NCI-H2196 treated with DMSO at 0.1 percent for 48 hours (cell line): ENCODE results near the gene RGL2.

ENCODE experiments used
- DNase-seq: peaks from one replicate; lab custom pipeline; 2025; ENCODE audit not compliant: unreplicated experiment; lab: John Stamatoyannopoulos, UW

Gene RGL2

GRCh38 chr6:33316603-33317418 is 18.1 kb upstream of the RGL2 start:
- no peak for DNase-seq

DNA sequence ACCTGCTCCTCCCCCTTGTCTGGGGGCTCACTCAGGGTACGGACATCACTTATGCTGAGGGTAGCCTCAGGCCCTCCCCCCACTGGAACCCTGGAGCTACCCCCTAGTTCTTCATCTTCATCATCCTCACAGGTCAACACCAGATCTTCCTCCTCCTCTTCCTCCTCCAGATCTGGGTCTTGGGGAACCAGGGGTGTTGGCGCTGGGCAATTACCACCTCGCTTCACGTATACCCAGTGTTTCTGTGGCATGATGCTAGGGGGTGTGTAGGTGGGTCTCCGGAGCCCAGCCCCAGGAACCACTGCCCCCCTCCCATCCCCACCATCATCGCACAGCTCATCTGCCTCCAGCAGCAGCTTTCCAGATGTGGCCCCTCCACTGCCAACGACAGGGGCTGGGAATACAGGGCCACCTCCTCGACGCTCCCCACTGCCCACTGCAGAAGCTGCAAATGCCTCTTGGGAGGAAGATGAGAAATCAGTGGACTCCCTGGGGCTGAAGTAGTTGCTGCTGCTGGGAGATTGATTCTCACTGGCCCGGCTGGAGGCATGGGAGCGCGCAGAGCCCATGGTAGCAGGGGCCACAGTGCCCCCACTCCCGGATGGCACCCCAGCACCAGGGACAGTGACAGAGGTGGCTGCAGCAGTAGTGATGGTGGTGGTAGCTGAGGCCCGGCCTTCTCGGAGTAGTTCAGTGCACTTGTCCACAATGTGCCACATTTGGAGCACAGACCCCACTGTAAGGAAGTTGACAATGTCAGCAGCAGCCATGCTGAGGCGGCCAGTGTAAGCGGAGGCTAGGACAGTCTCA is 17.3 kb upstream of the RGL2 start:
- DNase-seq, result no peak

DNA sequence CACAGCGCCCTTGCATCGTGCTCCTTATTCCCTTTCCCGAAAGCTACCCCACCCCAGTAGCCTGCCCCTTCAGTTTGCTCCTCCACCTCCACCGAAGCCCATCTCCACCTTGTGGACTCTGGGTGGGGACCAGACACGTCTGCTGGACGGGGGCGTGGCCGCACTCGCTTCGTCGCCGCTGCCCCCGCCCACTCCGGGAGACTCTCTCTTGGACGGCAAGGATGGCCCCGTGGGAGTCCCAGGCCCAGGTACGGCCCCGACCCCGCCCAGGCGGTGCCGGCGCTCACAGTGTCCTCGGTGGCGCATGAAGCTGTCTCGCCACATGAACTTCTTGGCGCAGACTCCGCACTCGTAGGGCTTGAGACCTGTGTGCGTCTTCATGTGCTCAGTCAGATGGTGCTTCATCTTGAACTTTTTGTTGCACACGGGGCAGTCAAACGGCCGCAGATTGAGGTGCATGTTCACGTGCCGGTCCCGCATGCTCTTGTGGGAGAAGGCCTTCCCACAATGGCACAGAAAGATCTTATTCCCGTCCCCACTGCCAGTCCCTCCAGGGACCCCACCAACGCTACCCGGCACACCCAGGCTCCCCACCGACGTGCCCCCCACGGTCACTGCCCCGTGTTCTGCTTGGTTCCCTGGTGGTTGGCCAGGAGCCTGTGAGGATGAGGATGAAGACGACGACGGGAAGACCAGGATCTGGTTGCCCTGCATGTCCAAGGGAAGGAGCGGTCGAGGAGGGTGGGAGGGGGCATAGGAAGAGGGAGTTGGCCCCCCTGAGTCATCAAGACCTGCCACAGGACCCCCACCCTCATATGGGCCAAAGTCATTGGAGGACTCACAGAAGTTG is 16.4 kb upstream of the RGL2 start:
- no peak for DNase-seq

- DNase-seq, result peak; percentile 66
Observed at GRCh38 chr6:33314515-33314942, 15.8 kb upstream of the RGL2 start.

- peak; percentile 38 for DNase-seq
Observed at GRCh38 chr6:33313709-33314514, 15.2 kb upstream of the RGL2 start, which contains the start of gene TAPBP. TAPBP (minus strand) TSS chr6:33314078; CDS start chr6:33314041, 37 bp downstream.

- DNase-seq, result no peak
Observed at GRCh38 chr6:33313105-33313708, 14.5 kb upstream of the RGL2 start.

DNA sequence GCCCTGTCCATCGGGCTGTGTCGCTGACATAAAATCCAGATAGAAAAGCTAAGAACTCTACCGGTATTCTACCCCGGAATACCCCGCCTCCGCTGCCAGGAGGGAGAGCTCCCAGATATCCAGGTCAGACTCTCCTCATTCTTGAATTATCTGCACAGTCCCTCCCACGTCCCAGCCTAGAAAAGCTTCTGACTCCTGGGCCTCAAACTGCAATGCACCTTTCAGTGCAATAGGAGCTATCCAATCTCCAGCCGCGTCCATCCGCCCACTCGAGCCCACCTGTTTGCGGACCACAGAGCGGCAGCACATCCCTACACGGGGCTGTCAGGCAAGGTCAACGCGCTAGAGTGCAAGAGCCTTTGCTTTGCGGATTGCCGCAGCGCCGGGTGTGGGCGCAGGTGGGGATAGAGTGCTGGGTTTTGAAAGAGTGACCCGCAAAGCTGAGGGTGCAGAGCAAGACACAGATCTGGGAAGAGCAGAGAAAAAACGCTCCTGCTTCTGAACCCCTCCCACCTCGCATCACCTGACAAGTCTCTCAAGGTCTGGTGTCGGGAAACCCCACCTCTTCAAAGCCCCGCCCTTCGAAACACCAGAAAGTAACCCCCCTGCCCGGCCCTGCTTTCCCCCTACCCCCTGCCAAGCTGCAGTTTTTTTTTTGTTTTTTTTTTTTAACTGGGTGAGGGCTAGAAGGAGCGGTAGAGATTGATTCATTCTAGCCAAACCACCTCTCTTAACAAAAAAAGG is 13.8 kb upstream of the RGL2 start:
- DNase-seq, result peak; percentile 77

GRCh38 chr6:33306356-33306755 is 7.6 kb upstream of the RGL2 start:
- DNase-seq, result no peak

GRCh38 chr6:33305052-33305451 is 6.3 kb upstream of the RGL2 start:
- no peak for DNase-seq

GRCh38 chr6:33304216-33304615 is 5.5 kb upstream of the RGL2 start:
- DNase-seq, result no peak

- no peak for DNase-seq
Observed at GRCh38 chr6:33301877-33302276, 3.1 kb upstream of the RGL2 start.

DNA sequence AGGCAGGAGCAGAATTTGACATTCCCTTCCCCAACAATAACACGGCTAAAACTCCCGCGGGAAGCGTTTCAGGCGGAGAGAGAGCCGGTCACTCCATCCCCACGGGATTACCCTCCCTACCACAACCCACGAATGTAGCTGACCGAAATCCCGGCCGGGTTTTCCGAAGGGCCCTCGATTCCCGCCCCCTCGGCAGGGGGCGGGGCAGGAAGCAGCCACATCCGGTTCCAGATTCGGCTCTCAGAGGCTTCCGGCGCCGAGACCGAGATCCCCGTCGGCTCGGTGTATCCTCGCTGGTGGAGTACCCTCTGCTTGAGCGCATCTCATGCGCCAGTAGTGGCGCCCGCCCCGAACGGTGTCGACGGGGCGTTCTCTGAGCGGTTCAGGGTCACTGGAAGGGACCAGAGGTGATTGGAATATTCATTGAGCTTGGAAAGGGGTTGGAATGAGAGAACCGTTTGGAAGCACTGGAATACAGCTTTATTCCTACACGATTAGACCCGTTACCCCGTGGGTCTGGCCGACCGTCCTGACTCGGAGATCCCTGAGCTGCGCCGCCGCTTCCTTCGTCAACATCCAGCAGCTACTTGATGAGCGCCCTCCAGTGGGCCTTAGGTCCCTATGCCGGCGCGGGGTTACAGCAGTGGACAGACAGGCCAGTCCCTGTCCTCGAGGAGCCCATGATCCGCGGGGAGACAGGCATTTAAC is 649 bp upstream of the RGL2 start:
- peak; percentile 73 for DNase-seq

DNA sequence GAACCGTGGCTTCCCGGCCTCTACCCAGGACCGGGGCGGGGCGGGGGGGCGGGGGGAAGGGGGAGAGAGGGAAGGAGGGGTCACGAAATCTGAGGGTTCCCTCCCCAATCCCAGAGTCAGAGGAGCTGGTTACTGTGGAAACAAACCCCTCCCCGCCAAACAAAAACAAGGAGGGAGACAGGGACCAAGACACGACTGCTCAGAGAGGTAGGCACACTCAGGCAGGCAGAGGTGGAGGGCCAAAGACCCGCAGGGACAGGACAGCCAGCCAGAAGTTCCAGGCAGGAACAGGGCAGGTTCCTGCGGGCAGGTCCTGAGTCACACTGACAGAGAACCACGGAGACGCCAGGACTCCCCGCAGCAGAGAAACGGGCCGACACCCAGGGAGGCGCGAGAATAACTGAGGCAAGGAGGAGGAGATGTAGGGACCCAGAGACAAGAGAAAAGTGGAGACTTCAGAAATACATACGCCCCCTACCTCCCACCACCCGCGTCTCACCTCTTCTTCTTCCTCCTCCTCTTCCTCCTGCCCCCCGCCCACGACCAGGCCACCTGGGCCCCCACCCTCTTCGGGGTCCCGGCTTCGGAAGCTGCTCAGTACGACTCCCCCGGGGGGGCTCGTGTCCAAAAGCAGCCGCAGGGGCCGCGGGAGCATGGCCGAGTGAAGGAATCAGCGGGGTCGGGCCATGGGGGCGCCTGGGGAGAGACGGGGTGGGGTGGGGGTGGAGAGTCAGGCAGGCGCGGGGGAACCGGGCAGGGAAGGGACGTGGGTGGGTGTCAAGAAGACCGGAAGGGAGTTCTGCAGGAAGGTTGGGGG is 578 bp downstream of the RGL2 start:
- peak; percentile 34 for DNase-seq

- no peak for DNase-seq
Observed at GRCh38 chr6:33297406-33297955, 1.3 kb downstream of the RGL2 start.

- DNase-seq, result no peak
Observed at GRCh38 chr6:33296797-33297405, 1.8 kb downstream of the RGL2 start.

DNA sequence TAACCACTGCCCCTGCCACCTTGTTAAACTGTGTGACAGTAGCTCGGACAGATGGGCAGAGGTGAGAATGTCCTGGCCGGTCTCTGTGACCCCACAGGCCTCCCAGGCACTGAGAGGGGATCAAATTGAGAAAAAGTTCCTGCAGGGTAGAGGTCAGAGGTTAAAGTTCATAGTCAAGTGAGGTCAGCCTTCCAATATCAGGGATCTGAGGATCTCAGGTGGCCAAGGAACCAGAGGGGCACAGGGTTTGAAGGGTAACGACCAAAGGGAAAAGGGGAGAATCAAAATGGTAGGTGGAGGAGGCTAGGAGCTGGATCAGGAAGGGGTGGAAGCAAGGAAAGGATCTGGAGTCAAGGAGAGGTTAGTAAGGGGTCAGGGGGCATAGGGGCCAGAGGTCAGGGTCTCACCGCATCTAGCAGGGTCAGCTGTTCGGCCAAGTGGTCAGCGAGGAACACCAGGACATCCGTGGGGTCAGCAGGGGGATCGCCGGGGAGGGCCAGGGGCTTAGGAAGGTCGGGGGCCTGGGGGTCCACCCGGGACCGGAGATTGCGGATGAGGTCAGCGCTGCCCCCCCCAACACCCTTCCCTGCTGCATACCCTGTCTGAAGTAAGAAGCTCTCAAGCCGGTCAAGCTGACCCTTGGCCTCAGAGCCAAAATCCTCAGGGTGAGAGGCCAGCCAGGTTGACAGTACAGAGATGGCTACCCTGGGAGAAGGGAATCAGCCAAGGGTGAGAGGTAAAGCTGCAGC is 2.9 kb downstream of the RGL2 start:
- no peak for DNase-seq
